KBM-7 (cell line): ENCODE data around the gene ULK3.

Experiments used
- DNase-seq: peaks from one replicate; pipeline ENCODE4 v3.0.0-alpha.2; 2015
- in situ Hi-C: fragments of 300-500 bp; cut with MboI; formaldehyde crosslinking; loops from 2 replicates; pipeline ENCODE4 v1.14.3; 2020; ENCODE audit warnings: low sequenced_read_pairs, low pct_unique_long_range_greater_than_20kb, mixed read lengths

The ULK3 gene

DNA sequence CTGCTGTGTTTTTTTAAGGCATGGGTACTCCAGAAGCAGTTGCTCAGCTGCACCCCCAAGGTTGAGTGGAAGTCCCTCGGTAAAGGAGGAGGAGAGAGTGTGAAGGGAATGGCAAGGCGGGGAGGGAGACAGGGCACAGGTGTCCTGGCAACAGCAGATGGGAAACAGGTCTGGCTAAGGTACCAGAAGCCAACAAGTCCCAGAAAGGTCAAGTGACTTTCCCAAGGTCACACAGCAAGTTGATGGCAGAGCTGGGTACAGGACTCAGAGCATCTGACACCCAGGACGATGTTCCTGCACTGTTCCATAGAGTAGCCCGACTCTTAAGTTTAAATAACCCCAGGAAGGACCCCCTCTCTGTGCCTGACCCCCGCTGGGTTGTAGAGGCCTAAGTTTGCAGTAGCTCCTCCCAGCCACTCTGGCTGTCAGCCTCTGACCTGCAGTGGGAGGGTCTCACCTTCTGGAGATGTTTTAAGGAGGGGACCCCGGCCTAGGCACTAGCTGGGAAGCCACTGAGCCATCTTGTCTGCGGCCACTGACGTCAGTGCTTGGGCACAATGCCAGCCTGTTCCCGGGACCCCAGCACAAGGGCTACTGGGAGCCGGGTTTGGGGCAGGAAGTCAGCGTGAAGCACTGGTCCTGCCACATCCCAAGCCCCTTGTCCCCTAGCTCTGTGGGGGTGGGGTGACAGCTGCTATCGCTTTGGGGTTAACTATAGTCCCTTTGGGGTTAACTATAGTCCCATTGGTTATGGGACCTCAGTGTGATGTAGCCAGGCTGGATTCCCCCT lies 50.5 kb downstream of the ULK3 start:
- in situ Hi-C loops = no loop called here
- DNase-seq = no peak

- no peak for DNase-seq
- in situ Hi-C loops = no loop called here
These were observed 51.3 kb downstream of the ULK3 start for GRCh38 chr15:74791667-74792066.

GRCh38 chr15:74791007-74791406 lies 51.9 kb downstream of the ULK3 start:
- DNase-seq = no peak
- in situ Hi-C loops = no loop called here

DNA sequence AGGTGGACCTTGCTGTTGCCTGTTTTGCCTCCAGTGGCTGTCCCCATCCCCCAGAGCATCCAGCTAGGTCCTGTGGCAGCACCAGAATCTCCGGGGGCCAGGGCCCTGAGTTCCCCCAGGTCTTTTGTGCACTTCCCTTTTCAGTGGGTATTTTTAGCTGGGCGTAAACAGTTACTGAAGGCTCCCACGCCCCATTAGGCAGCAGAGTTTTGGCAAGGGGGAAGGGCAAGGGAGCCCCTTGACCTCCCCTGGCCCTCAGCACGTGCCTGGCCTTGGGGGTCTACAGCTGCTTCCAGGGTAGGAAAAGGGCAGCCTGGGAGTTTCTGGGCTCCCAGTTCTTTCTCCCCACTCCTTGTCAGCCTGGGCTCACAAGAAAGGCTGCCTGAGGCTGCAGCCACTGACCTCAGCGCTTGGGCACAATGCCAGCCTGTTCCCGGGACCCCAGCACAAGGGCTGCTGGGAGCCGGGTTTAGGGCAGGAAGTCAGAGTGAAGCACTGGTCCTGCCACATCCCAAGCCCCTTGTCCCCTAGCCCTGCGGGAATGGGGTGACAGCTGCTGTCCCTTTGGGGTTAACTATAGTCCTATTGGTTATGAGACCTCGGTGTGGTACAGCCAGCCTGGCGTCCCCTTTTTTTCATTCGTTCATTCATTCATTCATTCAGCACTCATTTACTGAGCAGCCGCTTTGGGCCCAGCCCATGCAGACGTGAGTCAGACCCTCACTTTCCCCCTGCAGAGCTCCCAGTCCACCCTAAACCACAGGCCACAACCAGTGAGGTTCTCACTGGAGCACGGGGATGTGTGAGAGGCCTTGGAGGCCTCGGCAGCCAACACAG lies 52.7 kb downstream of the ULK3 start:
- in situ Hi-C loops = no loop called here
- peak; percentile 97 for DNase-seq

- in situ Hi-C loops = no loop called here
- DNase-seq = no peak
These were observed 53.2 kb downstream of the ULK3 start for GRCh38 chr15:74789741-74790079.

- DNase-seq = no peak
- in situ Hi-C loops = no loop called here
These were observed 53.8 kb downstream of the ULK3 start for GRCh38 chr15:74789171-74789631.

- in situ Hi-C loops = no loop called here
- peak; percentile 85 for DNase-seq
These were observed 54.2 kb downstream of the ULK3 start for GRCh38 chr15:74788683-74789151.

DNA sequence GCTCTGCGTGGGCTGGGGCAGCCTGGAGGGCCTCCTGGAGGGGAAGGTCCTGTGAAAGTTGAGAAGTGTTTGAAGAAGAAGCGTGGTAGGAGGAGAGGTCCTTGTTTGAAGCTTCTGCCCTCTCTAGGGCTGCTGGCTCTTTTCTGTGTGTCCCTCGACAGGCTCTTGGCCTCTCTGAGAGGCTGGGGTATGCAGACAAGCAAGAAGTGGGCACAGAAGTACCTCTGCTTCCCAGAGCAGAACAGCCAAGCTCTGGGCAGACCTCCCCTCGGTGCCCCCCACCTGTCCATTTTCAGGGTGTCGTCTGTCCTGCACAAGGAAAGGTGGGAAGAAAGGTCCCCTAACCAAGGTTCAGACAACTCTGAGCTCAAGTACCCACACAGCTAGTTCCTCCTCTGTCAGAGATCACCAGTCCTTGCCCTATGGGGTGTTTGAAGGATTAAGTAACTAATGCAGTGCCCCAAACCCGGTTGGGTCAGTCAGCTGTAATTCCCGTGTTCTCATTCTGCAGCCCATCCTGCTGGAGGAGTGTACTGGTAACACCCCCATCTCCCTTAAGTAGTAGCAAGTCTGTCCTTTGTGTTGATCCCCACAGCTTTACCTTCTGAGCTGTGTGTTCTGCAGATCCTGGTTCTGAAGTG lies 54.8 kb downstream of the ULK3 start:
- in situ Hi-C loops = no loop called here
- no peak for DNase-seq

DNA sequence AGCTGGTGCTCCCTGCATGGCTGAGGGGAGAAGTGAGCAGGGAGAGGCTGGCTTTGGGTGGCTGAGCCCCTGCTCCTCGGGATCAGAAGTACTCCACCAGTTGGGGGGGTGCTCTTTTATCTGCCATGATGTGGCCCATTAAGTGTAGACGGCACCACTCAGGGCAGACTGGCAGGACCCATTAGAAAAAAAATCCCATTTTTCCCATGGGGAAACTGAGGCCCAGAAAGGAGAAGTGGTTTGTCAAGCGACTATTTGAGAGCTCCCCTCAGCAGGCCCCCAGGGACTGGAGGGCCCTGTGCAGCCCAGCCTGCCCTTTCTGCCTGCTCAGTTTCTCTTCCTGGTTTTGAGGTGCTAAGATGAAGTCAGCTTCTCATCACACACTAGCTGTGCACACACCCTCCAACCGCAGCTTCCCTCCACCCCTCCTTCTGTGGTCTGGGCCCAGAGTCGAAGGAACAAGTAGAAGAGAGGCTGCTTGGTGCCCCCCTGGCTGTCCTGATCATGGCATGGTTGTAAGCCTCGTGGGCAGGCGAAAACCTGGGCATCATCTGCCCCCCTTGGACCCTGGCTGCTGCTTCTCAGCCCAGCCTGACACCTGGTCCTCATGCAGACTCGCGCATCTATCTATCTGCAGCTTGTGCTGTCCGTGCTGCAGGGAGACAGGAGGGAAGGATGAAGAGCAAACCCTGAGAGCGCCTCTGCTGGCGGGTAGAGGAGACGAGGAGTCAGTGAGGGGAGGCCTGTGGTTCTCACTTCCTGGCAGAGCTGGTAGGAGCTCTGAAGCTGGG lies 55.5 kb downstream of the ULK3 start:
- peak; percentile 100 for DNase-seq
- in situ Hi-C loops = no loop called here

- in situ Hi-C loops = no loop called here
- DNase-seq = no peak
These were observed 56.3 kb downstream of the ULK3 start for GRCh38 chr15:74786551-74787165.
